ENCODE data around the gene EML1.

DNA sequence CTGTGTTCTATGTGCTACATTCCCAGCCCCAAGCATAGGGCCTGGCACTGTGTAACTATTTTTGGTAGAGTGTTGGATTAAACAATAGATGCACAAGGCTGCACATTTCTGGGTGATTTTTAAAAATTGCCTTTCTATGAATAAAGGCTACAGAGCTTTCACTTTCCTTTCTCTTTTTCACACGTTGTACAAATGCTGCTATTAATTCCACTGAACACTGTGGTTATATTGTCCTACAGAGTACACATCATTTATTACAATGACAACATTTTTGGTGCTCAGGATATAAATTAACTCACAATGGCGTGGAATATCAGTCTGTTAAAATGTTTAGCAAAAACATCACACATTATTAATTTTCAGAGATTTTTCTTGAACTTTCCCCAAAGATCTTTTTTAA lies 3.6 kb upstream of the EML1 start:
- TF ChIP-seq SP1 (IDR thresholded peaks at IDR 0.05) (no peak), BHLHE40 (IDR thresholded peaks at IDR 0.05; ENCODE audit: borderline replicate concordance) (no peak), ARNT (IDR thresholded peaks at IDR 0.05) (no peak), FOXK2 (IDR thresholded peaks at IDR 0.05) (no peak), SUZ12 (IDR thresholded peaks at IDR 0.05) (no peak), FOXM1 (IDR thresholded peaks at IDR 0.05; ENCODE audit: borderline replicate concordance) (no peak), ELF4 (IDR thresholded peaks at IDR 0.05) (no peak), ZNF384 (IDR thresholded peaks at IDR 0.05) (no peak), CTBP1 (IDR thresholded peaks at IDR 0.05; ENCODE audit: borderline replicate concordance) (no peak), TARDBP (IDR thresholded peaks at IDR 0.05) (no peak), HDGF (IDR thresholded peaks at IDR 0.05; ENCODE audit: borderline replicate concordance) (no peak)

Measured in HEK293T (cell line).